ENCODE data around the gene CELA2B. TPM values are rescaled to one million over a fixed set of nuclear protein-coding genes. Genes with fewer than 3 reads are reported as not detected.

CELA2B gene
- total RNA-seq, 2 donors from 2014 or later = 333 to 1,481 TPM

DNA sequence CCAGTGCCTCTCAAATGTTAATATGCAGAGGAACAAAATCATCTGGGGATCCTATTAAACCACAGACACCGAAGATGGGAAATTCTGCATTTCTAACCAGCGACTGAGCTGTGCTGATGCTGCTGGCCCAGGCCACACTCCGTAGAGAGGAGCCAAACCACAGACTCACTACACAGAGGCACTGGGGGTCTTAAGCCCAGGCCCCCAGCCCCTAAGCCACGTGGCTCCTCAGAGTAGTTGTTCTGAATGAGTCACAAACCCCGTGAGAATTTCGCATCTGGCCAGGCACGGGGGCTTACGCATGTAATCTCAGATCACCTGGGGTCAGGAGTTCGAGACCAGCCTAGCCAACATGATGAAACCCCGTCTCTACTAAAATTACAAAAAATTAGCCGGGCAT is 22.2 kb upstream of the CELA2B start:
- Histone ChIP-seq H3K36me3 (replicated peaks in 1 of 2; ENCODE audit: insufficient read depth in 1 of 2, low read depth in 2 of 2) (no peaks in the 10 kb centered on the region), H3K27ac (peak overlapping the region; percentile 83 to 92 (median 88)), H3K9me3 (no peaks in the 10 kb centered on the region), H3K4me1 (peaks cover 69% of the 10 kb centered on the region), H3K4me3 (no peak overlapping the region), H3K27me3 (no peaks in the 10 kb centered on the region)
- DNase-seq (peak; percentile 86 to 90 (median 87)), ATAC-seq (no peak)
- TF ChIP-seq POLR2A (IDR thresholded peaks at IDR 0.05) (peak in 1 of 3 donors; percentile 3), CTCF (IDR thresholded peaks at IDR 0.05) (no peak)
- 34 to 49% methylated on average over 10 to 11 of the region's 11 CpGs for WGBS, 2 donors
- intact Hi-C loops (cut with DNase I) = no loop called here

DNA sequence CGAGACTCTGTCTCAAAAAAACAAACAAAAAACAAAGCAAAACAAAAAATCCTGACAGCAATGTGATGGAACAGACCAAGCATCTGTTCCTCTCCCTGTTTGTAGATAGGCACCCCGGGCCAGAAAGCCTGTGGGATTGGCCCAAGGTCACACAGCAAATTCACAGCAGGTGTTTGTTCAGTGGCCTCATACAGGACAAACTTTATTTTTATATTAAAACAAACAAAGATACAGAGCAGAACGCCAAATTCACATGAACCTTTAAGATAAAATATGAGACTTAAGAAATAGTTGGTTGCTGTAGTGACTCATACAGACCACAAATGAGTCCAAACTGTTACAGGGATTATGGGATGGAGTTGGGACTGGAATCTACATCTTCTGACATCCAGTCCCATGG is 21.6 kb upstream of the CELA2B start:
- H3K4me3 ChIP-seq = no peak overlapping the region
- 26 to 33% methylated on average over 3 of the region's 3 CpGs for WGBS, 2 donors
- H3K36me3 ChIP-seq (replicated peaks in 1 of 2; ENCODE audit: insufficient read depth in 1 of 2, low read depth in 2 of 2) = no peaks in the 10 kb centered on the region
- peak; percentile 87 to 94 (median 91) for DNase-seq
- no peaks in the 10 kb centered on the region for H3K27me3 ChIP-seq
- peak overlapping the region; percentile 83 to 92 (median 88) for H3K27ac ChIP-seq
- intact Hi-C loops (cut with DNase I) = no loop called here
- no peaks in the 10 kb centered on the region for H3K9me3 ChIP-seq
- peak; percentile 64 for ATAC-seq
- H3K4me1 ChIP-seq = peaks cover 74% of the 10 kb centered on the region
- TF ChIP-seq POLR2A (IDR thresholded peaks at IDR 0.05) (no peak), CTCF (IDR thresholded peaks at IDR 0.05) (no peak)

DNA sequence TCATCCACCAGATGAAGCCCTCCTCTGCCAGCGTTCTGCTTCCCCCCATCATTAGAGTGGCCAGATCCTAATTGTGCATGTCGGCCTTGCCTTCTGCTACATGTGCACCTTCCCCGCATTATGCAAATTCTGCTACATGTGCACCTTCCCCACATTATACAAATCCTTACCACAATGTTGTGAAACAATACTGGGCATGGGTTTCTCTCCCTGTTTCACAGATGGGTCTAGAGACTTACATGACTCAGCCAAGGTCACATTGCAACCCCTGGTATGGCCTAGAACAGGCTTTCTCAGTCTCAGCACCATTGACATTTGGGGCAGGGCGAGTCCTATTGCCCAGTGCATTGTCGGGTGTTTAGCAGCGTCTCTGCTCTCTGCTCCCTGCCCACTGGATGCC is 20.4 kb upstream of the CELA2B start:
- no peak overlapping the region for H3K4me3 ChIP-seq
- ATAC-seq (peak; percentile 31), DNase-seq (peak; percentile 64 to 85 (median 80))
- no peaks in the 10 kb centered on the region for H3K9me3 ChIP-seq
- no peaks in the 10 kb centered on the region for H3K27me3 ChIP-seq
- 56 to 62% methylated on average over 3 to 6 of the region's 6 CpGs for WGBS, 2 donors
- TF ChIP-seq CTCF (IDR thresholded peaks at IDR 0.05) = no peak
- no peak for TF ChIP-seq POLR2A (IDR thresholded peaks at IDR 0.05)
- intact Hi-C loops (cut with DNase I) = no loop called here
- H3K4me1 ChIP-seq = peaks cover 87% of the 10 kb centered on the region
- H3K36me3 ChIP-seq (replicated peaks in 1 of 2; ENCODE audit: insufficient read depth in 1 of 2, low read depth in 2 of 2) = no peaks in the 10 kb centered on the region
- H3K27ac ChIP-seq = peak overlapping the region; percentile 83 to 87 (median 84)

GRCh38 chr1:15456313-15456954 is 19.5 kb upstream of the CELA2B start, which contains the start of gene CELA2A:
Gene CELA2A (plus strand): TSS chr1:15456732. CDS start chr1:15456754, 22 bp downstream.
- DNase-seq = no peak
- WGBS, 2 donors = 33 to 42% methylated on average over 8 of the region's 8 CpGs
- H3K4me1 ChIP-seq = peaks cover 87% of the 10 kb centered on the region
- no peaks in the 10 kb centered on the region for H3K9me3 ChIP-seq
- no peaks in the 10 kb centered on the region for H3K27me3 ChIP-seq
- ATAC-seq = no peak
- H3K36me3 ChIP-seq (replicated peaks in 1 of 2; ENCODE audit: insufficient read depth in 1 of 2, low read depth in 2 of 2) = no peaks in the 10 kb centered on the region
- no peak within 1 kb of the TSS for H3K4me3 ChIP-seq
- TF ChIP-seq CTCF (IDR thresholded peaks at IDR 0.05) = no peak
- no peak for TF ChIP-seq POLR2A (IDR thresholded peaks at IDR 0.05)
- peak within 1 kb of the TSS; percentile 83 to 87 (median 84) for H3K27ac ChIP-seq
- intact Hi-C loops (cut with DNase I) = no loop called here

DNA sequence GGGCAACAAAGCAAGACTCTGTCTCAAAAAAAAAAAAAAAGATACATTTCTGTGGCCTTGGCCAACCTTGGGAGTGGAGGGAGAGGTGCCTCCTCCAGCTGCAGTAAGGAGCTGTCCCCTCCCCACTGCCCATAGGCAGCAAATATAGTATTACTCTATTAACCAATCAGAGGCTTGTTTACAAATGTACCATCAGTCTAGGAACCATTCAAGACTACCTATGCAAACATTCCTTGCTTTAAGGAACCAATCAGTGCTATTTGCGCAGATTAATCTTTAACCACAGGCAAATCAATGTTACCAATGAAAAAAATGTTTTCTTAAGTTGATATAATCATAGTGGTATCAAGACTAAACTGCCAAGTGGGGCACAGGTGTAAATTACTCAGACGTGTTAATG is 18.3 kb upstream of the CELA2B start:
- DNase-seq = peak in 3 of 4 donors; percentile 67
- H3K4me3 ChIP-seq = no peak overlapping the region
- TF ChIP-seq CTCF (IDR thresholded peaks at IDR 0.05) (no peak), POLR2A (IDR thresholded peaks at IDR 0.05) (no peak)
- H3K36me3 ChIP-seq (replicated peaks in 1 of 2; ENCODE audit: insufficient read depth in 1 of 2, low read depth in 2 of 2) = no peaks in the 10 kb centered on the region
- H3K4me1 ChIP-seq = peaks cover 81% of the 10 kb centered on the region
- peak; percentile 61 for ATAC-seq
- H3K27ac ChIP-seq = peak overlapping the region in 3 of 4 donors; percentile 83 to 87 (median 83)
- intact Hi-C loops (cut with DNase I) = no loop called here
- no peaks in the 10 kb centered on the region for H3K9me3 ChIP-seq
- no peaks in the 10 kb centered on the region for H3K27me3 ChIP-seq
- 31 to 40% methylated on average over 2 of the region's 2 CpGs for WGBS, 2 donors
